ENCODE measurements around the gene SAMMSON. TPM values are rescaled to one million over a fixed set of nuclear protein-coding genes. Genes with fewer than 3 reads are reported as not detected.

Gene SAMMSON
- total RNA-seq, 2 donors from 2014 or later = 0.28 to 0.33 TPM

- intact Hi-C loops (cut with DNase I) = no loop called here
- no peak for DNase-seq (ENCODE audit: low spot score)
Observed at GRCh38 chr3:70003119-70003518, 3.6 kb downstream of the SAMMSON start.

DNA sequence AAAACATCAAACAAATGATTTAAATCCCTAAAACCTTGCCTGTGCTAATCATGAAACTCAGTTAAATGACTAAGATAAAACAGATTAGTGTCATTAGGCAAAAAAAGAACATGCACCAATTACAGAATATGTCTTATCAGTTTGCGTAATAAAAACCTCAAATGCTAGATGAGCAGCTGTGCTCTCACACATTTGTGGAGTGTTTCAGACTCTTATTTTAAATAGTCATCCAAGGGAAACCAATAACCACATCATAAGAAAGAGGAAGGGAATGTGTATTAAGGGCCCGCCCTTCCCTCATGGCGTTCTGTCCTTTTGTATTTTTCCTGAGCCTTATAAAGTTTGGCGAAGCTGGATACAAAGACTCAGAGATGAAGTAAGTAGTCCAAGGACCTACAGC lies 6.6 kb downstream of the SAMMSON start:
- intact Hi-C loops (cut with DNase I) = no loop called here
- no peak for DNase-seq (ENCODE audit: low spot score)

GRCh38 chr3:70010346-70010745 lies 10.8 kb downstream of the SAMMSON start:
- intact Hi-C loops (cut with DNase I) = no loop called here
- no peak for DNase-seq (ENCODE audit: low spot score)

DNA sequence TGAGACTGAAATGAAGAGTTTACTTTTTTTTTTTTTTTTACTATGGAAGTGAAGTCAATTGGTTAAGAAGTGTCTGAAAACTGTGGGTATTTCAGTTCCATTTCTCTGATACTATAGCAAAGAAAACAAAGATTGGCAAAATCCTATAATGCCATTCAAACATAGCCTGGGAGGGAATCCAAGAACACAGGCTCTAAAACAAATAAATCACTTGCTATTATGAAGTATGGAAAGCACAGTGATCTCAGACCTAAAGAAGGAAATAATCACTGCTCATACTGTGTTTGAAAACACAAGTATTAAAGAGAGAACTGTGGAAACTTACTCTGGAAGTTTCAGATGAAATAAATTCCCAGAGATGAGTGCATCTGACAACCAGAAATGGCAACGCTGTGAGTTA lies 12.0 kb downstream of the SAMMSON start:
- no peak for DNase-seq (ENCODE audit: low spot score)
- intact Hi-C loops (cut with DNase I) = no loop called here

DNA sequence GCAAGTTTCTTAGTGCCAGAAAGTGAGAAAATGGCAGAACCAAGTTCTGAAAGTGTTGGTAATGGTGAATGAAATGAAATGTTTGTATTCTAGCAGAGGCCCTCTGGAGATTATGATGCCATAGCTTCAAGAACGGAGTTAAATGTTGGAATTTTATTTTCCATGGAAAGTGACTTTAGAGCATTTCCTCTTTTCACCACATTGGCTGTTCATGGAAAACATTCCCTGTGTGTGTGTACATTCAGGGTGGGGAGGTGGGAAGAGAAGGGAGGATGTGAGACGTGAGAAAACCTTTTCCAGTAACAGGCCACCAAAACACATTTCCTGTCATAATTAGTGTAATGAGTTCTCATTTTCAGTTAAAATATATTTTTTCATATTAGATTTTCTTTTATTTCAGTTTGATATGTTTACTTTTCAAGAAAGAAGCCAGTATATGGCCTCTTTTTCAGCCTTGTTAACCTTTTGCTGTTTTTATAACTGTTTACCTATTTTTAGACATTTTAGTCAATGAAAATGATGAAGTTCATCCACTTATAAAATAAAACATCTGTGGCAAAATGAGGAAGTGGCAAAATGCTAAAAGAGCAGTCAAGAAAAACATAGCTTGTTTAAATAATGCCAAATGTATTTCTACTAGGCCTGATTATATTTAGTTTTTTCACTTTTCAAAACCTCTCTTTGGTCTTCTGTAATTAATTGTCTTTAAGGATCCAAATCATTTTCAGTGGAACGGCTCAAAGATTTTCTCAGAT lies 21.6 kb downstream of the SAMMSON start:
- intact Hi-C loops (cut with DNase I) = no loop called here
- no peak for DNase-seq (ENCODE audit: low spot score)

DNA sequence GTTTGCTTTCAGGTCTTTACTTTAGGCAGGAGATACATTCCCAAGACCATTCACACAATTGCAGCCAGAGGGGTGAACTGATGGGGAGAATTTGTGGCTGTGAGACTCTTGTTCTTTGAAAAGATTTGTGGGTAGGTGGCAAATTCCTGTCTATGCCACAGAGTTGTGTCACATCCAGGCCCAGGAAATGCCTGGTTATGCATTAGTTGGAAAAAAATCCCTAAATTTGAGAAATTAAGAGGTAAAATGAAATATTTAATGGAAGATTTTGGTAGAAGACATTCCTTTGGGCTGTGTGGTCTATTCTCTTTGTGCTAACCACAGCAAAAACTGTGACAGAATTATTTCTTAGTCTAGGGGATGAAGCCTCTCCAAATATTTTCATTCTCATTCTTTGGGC lies 28.8 kb downstream of the SAMMSON start:
- intact Hi-C loops (cut with DNase I) = no loop called here
- DNase-seq (ENCODE audit: low spot score) = no peak

DNA sequence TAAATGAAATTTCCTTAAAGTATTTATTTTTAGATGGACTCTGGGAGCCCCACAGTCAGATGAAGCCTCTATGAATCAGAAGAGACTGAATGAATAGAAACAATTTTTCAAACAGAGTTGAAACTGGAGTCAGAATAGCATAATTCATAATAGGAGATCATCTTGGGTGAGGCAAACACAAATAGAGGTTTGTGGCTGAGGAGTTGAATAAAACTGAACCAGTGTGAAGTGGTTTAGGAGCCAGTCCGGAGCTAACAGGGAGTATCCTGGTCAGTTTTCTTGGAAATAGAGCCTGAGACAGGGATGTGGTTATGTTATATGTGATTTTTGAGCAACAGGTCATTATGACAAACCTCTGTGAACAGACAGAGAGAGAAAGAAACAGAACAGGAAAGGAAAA lies 39.2 kb downstream of the SAMMSON start:
- no peak for DNase-seq (ENCODE audit: low spot score)
- intact Hi-C loops (cut with DNase I) = no loop called here

DNA sequence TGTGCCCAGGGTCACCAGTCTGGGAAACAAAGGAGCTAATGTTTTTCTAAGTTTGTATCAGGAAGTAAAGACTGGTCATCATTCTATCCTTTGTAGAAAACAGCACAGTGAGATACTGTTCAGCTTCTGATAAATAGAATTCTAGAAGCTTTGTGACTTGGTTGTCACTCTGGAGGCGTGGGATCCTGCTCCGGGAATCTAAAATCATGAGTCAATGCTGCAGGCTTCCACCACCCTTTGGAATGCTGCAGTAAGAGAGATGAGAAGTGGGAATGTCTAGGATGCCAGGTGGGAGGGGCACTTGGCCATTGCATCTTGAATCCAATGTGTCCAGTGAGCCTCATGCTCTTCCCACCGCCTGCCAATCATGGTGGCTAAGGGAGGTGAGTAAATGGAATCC lies 40.9 kb downstream of the SAMMSON start:
- intact Hi-C loops (cut with DNase I) = no loop called here
- no peak for DNase-seq (ENCODE audit: low spot score)

DNA sequence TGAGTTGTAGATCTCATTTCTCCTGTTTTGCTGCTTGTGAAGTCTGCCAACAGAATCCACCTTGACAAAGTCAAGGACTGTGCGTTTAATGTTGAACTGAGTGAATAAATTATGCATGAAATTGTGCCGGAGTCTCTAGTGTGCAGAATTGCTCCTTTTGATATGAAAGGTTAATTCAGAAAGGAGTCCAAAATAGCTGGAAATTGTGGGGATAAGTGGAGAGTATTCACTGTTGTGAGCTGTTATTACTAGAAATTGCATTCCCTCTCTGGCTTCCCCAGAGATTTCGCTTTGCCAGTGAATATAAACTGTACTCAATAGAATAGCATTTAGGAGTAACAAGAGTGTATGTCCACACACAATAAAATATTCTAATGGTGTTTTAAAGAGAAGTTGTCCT lies 43.1 kb downstream of the SAMMSON start:
- intact Hi-C loops (cut with DNase I) = no loop called here
- DNase-seq (ENCODE audit: low spot score) = no peak

GRCh38 chr3:70049761-70050160 lies 50.2 kb downstream of the SAMMSON start:
- DNase-seq (ENCODE audit: low spot score) = no peak
- intact Hi-C loops (cut with DNase I) = no loop called here

GRCh38 chr3:70053293-70053692 lies 53.8 kb downstream of the SAMMSON start:
- intact Hi-C loops (cut with DNase I) = no loop called here
- DNase-seq (ENCODE audit: low spot score) = no peak

- DNase-seq (ENCODE audit: low spot score) = no peak
- intact Hi-C loops (cut with DNase I) = no loop called here
Observed at GRCh38 chr3:70056081-70056480, 56.5 kb downstream of the SAMMSON start.

DNA sequence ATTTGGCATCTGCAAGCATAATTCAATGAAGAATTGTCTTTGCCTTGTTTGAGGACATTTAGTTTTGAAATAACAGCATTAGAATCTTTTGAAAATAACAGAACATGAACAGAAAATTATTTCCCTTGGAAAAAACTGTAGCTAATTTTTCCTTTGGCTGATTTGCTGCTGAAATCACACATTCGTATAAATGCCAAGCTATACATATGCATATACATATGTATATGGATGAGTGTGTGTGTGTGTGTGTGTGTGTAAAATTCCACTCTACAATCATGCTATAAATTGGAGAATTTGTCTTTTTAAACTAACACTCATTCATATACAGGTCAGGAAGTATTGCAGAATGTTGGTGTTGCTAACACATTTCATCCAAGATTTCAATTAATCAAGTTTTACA lies 57.9 kb downstream of the SAMMSON start:
- no peak for DNase-seq (ENCODE audit: low spot score)
- intact Hi-C loops (cut with DNase I) = no loop called here

GRCh38 chr3:70061096-70061495 lies 61.6 kb downstream of the SAMMSON start:
- no peak for DNase-seq (ENCODE audit: low spot score)
- intact Hi-C loops (cut with DNase I) = loop anchor here in 1 of 2 donors (10.0 kb wide), 1 partner anchor 294 kb away; no protein-coding TSS in a partner anchor

GRCh38 chr3:70064194-70064779 lies 64.8 kb downstream of the SAMMSON start:
- no peak for DNase-seq (ENCODE audit: low spot score)
- intact Hi-C loops (cut with DNase I) = loop anchor here in 1 of 2 donors (10.0 kb wide), 1 partner anchor 291 kb away; no protein-coding TSS in a partner anchor

DNA sequence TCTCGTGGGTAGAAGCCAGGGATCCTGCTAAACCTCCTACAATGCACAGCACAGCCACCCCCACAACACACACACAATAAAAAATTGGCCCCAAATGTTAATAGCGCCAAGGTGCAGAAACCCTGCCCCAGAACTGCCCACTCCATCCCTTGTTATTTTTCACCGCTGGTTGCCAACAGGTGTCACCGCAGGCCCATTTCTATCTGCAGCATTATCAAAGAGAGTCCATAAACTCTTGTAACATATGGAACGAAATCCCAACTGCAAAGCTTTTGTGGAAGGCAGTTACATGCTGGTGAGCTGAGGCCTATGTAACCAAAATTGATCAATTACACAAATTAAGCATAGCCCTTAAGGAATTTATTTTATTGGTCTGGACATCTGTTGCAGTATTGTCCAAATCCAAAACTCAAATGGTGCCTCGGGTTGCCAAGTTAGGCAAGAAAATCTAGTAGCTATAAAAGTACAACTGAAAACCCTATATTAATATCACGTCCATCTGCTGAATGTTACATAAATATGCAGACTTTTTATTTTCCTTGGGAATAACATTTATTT lies 66.2 kb downstream of the SAMMSON start:
- intact Hi-C loops (cut with DNase I) = loop anchor here in 1 of 2 donors (10.0 kb wide), 1 partner anchor 289 kb away; no protein-coding TSS in a partner anchor
- DNase-seq (ENCODE audit: low spot score) = no peak

GRCh38 chr3:70067860-70068521 lies 68.5 kb downstream of the SAMMSON start:
- intact Hi-C loops (cut with DNase I) = loop anchor here in 1 of 2 donors (10.0 kb wide), 1 partner anchor 287 kb away; no protein-coding TSS in a partner anchor
- DNase-seq (ENCODE audit: low spot score) = no peak

DNA sequence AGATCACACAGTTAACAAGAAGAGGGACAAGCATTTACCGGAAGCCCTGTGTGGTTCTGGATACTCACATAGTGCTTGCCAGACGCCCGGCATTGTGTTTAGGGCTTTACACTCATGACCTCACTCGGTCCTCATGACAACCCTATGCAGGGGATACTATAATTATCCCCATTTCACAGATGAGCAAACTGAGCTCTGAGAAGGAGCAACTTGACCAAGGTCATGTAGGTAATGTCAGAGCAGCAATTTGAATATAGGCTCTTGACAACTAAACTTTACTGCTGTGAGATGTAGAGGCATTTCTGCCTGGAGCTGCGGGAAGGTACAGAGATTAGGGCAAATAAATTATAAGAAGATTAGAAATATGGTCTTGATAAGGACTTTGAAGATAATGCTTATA lies 70.0 kb downstream of the SAMMSON start:
- no peak for DNase-seq (ENCODE audit: low spot score)
- intact Hi-C loops (cut with DNase I) = loop anchor here in 1 of 2 donors (10.0 kb wide), 1 partner anchor 285 kb away; no protein-coding TSS in a partner anchor

DNA sequence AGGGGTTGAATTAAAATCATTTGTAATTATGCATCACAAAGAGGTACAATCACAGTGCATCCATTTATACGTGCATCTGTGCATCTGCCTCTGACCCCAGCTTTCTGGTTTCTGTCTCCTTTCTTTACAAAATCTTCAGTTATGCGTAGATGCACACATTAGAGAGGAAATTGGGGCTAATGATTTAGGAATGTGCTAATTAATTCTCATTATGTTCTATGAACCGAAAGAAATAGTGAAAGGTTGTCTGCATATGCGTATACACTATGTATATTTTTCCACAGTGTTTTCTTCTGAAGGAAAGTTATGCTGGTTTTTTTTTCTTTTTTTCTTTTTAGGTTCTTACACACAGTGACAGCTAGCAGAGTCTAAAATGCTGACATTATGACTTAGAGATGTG lies 71.6 kb downstream of the SAMMSON start:
- no peak for DNase-seq (ENCODE audit: low spot score)
- intact Hi-C loops (cut with DNase I) = no loop called here

DNA sequence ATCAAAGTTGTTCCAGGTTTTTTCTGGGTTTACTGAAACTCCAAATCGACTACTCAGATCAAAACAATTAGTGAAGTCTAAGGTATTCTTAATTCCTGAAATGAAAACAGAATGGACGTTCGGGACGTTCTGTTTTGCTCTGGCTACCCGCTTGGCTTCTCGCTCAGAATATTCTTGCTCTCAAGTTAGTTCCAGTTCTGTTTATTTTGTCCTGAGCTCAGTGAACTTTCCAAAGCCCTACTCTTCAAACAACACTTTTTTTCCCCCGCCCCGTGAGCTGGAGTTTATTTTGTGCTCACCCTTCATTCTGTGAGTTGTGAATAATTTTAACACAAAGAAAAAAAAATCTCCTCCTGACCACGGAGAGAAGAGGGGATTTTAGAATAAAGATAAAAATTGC lies 72.6 kb downstream of the SAMMSON start:
- DNase-seq (ENCODE audit: low spot score) = no peak
- intact Hi-C loops (cut with DNase I) = no loop called here

Measured in posterior vena cava (tissue), 2 donors.